T-helper 22 cell (primary cell): ENCODE data around the gene MAN2A2.
"Not testable (repeated sequence)": the region's sequence is repeated elsewhere in the genome, so short reads cannot be mapped to it uniquely, and the experiment has no call there.

Experiments
- DNase-seq: peaks from one replicate; pipeline ENCODE4 v3.0.0-alpha.2; 2020; ENCODE audit warnings: low read depth

The MAN2A2 gene

GRCh38 chr15:90883976-90884718 is 19.0 kb upstream of the MAN2A2 start, which contains the start of gene FES:
TSS of gene FES (plus strand) at chr15:90884504. CDS start at chr15:90885046, 542 bp downstream.
- no peak for DNase-seq

GRCh38 chr15:90884719-90885431 is 18.2 kb upstream of the MAN2A2 start:
- no peak for DNase-seq

- DNase-seq = peak; percentile 38
These were observed 17.4 kb upstream of the MAN2A2 start for GRCh38 chr15:90885432-90886290.

- no peak for DNase-seq
These were observed 16.8 kb upstream of the MAN2A2 start for GRCh38 chr15:90886291-90886614.

- DNase-seq = no peak
These were observed 16.0 kb upstream of the MAN2A2 start for GRCh38 chr15:90887037-90887481.

GRCh38 chr15:90889313-90889730 is 13.8 kb upstream of the MAN2A2 start:
- no peak for DNase-seq

GRCh38 chr15:90889736-90890456 is 13.2 kb upstream of the MAN2A2 start:
- no peak for DNase-seq

- no peak for DNase-seq
These were observed 12.3 kb upstream of the MAN2A2 start for GRCh38 chr15:90890839-90891238.

- DNase-seq = no peak
These were observed 11.7 kb upstream of the MAN2A2 start for GRCh38 chr15:90891346-90891949.

- DNase-seq = no peak
These were observed 11.1 kb upstream of the MAN2A2 start for GRCh38 chr15:90892023-90892422.

- DNase-seq = no peak
These were observed 10.5 kb upstream of the MAN2A2 start for GRCh38 chr15:90892498-90893174.

GRCh38 chr15:90893175-90894090 is 9.7 kb upstream of the MAN2A2 start:
- DNase-seq = no peak

GRCh38 chr15:90895571-90896117 is 7.5 kb upstream of the MAN2A2 start:
- DNase-seq = no peak

GRCh38 chr15:90897131-90897655 is 5.9 kb upstream of the MAN2A2 start:
- DNase-seq = not testable (repeated sequence)

GRCh38 chr15:90901175-90902039 is 1.7 kb upstream of the MAN2A2 start:
- DNase-seq = no peak

GRCh38 chr15:90902040-90902839 is 862 bp upstream of the MAN2A2 start:
- DNase-seq = peak; percentile 36
